ENCODE measurements around the gene TNNI2.

DNA sequence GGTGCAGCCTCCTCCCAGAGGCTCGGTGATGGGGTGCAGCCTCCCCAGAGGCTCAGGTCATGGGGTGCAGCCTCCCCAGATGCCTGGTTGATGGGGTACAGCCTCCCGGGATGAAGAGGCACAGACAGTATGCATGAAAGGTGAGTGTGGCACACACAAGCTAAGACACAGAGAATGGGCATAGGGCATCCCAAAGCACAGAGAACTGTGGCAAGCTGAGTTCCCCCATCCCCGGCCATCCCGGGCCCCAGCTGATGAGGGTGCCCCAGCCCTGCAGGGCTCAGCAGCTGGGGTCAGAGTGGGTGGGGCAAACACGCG is 8.8 kb upstream of the TNNI2 start:
- TF ChIP-seq, protein P1, sequence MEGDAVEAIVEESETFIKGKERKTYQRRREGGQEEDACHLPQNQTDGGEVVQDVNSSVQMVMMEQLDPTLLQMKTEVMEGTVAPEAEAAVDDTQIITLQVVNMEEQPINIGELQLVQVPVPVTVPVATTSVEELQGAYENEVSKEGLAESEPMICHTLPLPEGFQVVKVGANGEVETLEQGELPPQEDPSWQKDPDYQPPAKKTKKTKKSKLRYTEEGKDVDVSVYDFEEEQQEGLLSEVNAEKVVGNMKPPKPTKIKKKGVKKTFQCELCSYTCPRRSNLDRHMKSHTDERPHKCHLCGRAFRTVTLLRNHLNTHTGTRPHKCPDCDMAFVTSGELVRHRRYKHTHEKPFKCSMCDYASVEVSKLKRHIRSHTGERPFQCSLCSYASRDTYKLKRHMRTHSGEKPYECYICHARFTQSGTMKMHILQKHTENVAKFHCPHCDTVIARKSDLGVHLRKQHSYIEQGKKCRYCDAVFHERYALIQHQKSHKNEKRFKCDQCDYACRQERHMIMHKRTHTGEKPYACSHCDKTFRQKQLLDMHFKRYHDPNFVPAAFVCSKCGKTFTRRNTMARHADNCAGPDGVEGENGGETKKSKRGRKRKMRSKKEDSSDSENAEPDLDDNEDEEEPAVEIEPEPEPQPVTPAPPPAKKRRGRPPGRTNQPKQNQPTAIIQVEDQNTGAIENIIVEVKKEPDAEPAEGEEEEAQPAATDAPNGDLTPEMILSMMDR (optimal IDR thresholded peaks at IDR 0.05 in 1 of 3, IDR thresholded peaks at IDR 0.05 in 1 of 3, conservative IDR thresholded peaks at IDR 0.05 in 1 of 3; ENCODE audit: extremely low read depth in 1 of 3, insufficient read depth in 2 of 3, low read length in 3 of 3) = no peak
- TF ChIP-seq EZH2 (IDR thresholded peaks at IDR 0.05; ENCODE audit: low read length) = no peak
